Smooth muscle cell (in vitro differentiated cells): ENCODE measurements around the gene METTL8. TPM values are rescaled to one million over a fixed set of nuclear protein-coding genes. Genes with fewer than 3 reads are reported as not detected.

Source experiments
- DNase-seq: peaks from one replicate; lab custom pipeline; 2025; ENCODE audit not compliant: unreplicated experiment; lab: John Stamatoyannopoulos, UW
- H2AFZ ChIP-seq: fragments of 200-600 bp; sonication (generic); 2 replicates; pipeline ENCODE4 v1.6.0; 2016; ENCODE audit warnings: antibody characterized with exemption, low read depth, mild to moderate bottlenecking
- H3F3A ChIP-seq: fragments of 200-600 bp; sonication (generic); 2 replicates; pipeline ENCODE4 v1.6.0; 2017; ENCODE audit warnings: antibody characterized with exemption, low read depth
- H3K27ac ChIP-seq: fragments of 200-600 bp; sonication (generic); 2 replicates; pipeline ENCODE4 v1.5.1; 2016; ENCODE audit warnings: low read depth, mild to moderate bottlenecking
- H3K27me3 ChIP-seq: fragments of 200-600 bp; sonication (generic); 2 replicates; pipeline ENCODE4 v1.6.1; 2016; ENCODE audit warnings: low read depth, mild to moderate bottlenecking
- H3K36me3 ChIP-seq: fragments of 200-600 bp; sonication (generic); 2 replicates; pipeline ENCODE4 v1.5.1; 2016; ENCODE audit warnings: low read depth
- H3K4me1 ChIP-seq: fragments of 200-600 bp; sonication (generic); 2 replicates; pipeline ENCODE4 v1.5.1; 2016; ENCODE audit warnings: low read depth
- H3K4me2 ChIP-seq: fragments of 200-600 bp; sonication (generic); 2 replicates; pipeline ENCODE4 v1.6.0; 2016; ENCODE audit warnings: mild to moderate bottlenecking
- H3K4me3 ChIP-seq: fragments of 200-600 bp; sonication (generic); 2 replicates; pipeline ENCODE4 v1.5.1; 2016; ENCODE audit warnings: mild to moderate bottlenecking
- H3K79me2 ChIP-seq: fragments of 200-600 bp; sonication (generic); 2 replicates; pipeline ENCODE4 v1.6.0; 2016; ENCODE audit warnings: low read depth, mild to moderate bottlenecking
- H3K9ac ChIP-seq: fragments of 200-600 bp; sonication (generic); 2 replicates; pipeline ENCODE4 v1.6.0; 2016; ENCODE audit warnings: low read depth
- H3K9me3 ChIP-seq: fragments of 200-600 bp; sonication (generic); replicated peaks from 2 replicates; pipeline ENCODE4 v1.5.1; 2016; ENCODE audit warnings: low read depth
- H4K20me1 ChIP-seq: fragments of 200-600 bp; sonication (generic); 2 replicates; pipeline ENCODE4 v1.6.0; 2016; ENCODE audit warnings: low read depth
- CTCF ChIP-seq: fragments of 200-600 bp; sonication (generic); IDR thresholded peaks from 2 replicates; pipeline ENCODE4 v1.5.1; 2017; ENCODE audit warnings: borderline replicate concordance, mild to moderate bottlenecking, antibody characterized with exemption; ENCODE audit not compliant: insufficient read depth, poor library complexity, severe bottlenecking
- WGBS: methylation state at CpG from one replicate; pipeline ENCODE4 v1.1.7; 2016; ENCODE audit warnings: low lambda C conversion rate; 5-methylcytosine and 5-hydroxymethylcytosine counted together
- polyA plus RNA-seq: library from polyadenylated mRNA; unstranded; fragments of >200 nt; fragmentation: Nextera tagmentation; extraction: Ambion mirVana; gene quantifications from 2 replicates; pipeline ENCODE4 v1.2.1, GENCODE V29; 2016
- total RNA-seq: library from RNA; depleted of rRNA; stranded (reverse); fragments of >200 nt; gene quantifications from 2 replicates; pipeline ENCODE4 v1.2.3, GENCODE V29; 2014

The METTL8 gene
- total and polyA plus RNA-seq, 2 experiments from 2014 or later, result 14.5 to 26.8 TPM

GRCh38 chr2:171341394-171342066, 92.3 kb downstream of the METTL8 start:
- Histone ChIP-seq H3K27ac (no peak overlapping the region), H2AFZ (no peak overlapping the region), H3K36me3 (no peaks in the 10 kb centered on the region), H3K4me2 (no peak overlapping the region), H3K4me3 (no peak overlapping the region), H3F3A (no peaks in the 10 kb centered on the region), H3K9me3 (no peaks in the 10 kb centered on the region), H3K9ac (no peak overlapping the region), H3K79me2 (no peaks in the 10 kb centered on the region), H4K20me1 (no peaks in the 10 kb centered on the region), H3K4me1 (no peaks in the 10 kb centered on the region), H3K27me3 (no peaks in the 10 kb centered on the region)
- WGBS, result 96% methylated on average over 7 of the region's 7 CpGs
- DNase-seq, result no peak
- TF ChIP-seq CTCF, result no peak

- TF ChIP-seq CTCF, result no peak
- no peaks in the 10 kb centered on the region for H3K9me3 ChIP-seq
- no peaks in the 10 kb centered on the region for H4K20me1 ChIP-seq
- no peaks in the 10 kb centered on the region for H3K79me2 ChIP-seq
- no peak overlapping the region for H3K4me3 ChIP-seq
- no peak overlapping the region for H3K27ac ChIP-seq
- no peak overlapping the region for H2AFZ ChIP-seq
- H3F3A ChIP-seq, result no peaks in the 10 kb centered on the region
- DNase-seq, result no peak
- H3K27me3 ChIP-seq, result no peaks in the 10 kb centered on the region
- WGBS, result 93% methylated on average over 1 of the region's 1 CpG
- no peaks in the 10 kb centered on the region for H3K4me1 ChIP-seq
- H3K36me3 ChIP-seq, result no peaks in the 10 kb centered on the region
- no peak overlapping the region for H3K9ac ChIP-seq
- H3K4me2 ChIP-seq, result no peak overlapping the region
These were observed 98.8 kb downstream of the METTL8 start for GRCh38 chr2:171334946-171335345.

DNA sequence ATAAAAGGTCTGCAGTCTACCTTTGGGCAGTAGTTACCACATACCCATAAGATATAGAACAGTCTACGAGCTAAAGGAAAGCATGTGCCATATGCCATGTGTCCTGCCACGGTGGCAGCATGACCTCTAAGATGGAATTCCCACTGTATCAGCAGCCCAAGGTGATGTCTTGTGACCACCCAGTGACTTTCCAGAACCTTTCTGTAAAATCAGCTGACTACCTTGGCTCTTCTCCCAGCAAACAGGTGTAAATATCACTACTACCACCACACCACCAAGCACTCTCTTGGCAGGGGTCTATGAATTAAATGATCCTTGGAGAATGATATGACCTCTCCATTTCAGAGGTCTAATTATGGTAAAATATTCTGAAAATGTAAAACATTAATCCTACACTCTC, 99.6 kb downstream of the METTL8 start:
- Histone ChIP-seq H3K9ac (no peak overlapping the region), H3K27me3 (no peaks in the 10 kb centered on the region), H3K27ac (no peak overlapping the region), H2AFZ (no peak overlapping the region), H3K4me2 (no peak overlapping the region), H3K4me3 (no peak overlapping the region), H3K79me2 (no peaks in the 10 kb centered on the region), H4K20me1 (no peaks in the 10 kb centered on the region), H3K4me1 (no peaks in the 10 kb centered on the region), H3K9me3 (no peaks in the 10 kb centered on the region), H3K36me3 (no peaks in the 10 kb centered on the region), H3F3A (no peaks in the 10 kb centered on the region)
- no peak for DNase-seq
- WGBS, result 98% methylated on average over 2 of the region's 2 CpGs
- TF ChIP-seq CTCF, result no peak
